Liver (tissue), 2 donors: ENCODE data around the gene TRIP13.

Experiments
- FOXA1 ChIP-seq: IDR thresholded peaks from 2 replicates; pipeline ENCODE4 v1.6.1; 2016; ENCODE audit warnings: antibody characterized with exemption
- YY1 ChIP-seq: IDR thresholded peaks from 2 replicates; pipeline ENCODE4 v1.6.1; 2016; ENCODE audit warnings: antibody characterized with exemption, mild to moderate bottlenecking
- TF ChIP-seq, protein P1 (sequence below): IDR thresholded peaks from 2 replicates; pipeline ENCODE4 v1.6.1; 2016; ENCODE audit warnings: antibody characterized with exemption
- TF ChIP-seq, protein P2 (sequence below): fragments of 150-350 bp; IDR thresholded peaks from 2 replicates; pipeline ENCODE4 v1.5.1; 2017; ENCODE audit warnings: improper control_type of control experiment, low read depth, low read length; ENCODE audit not compliant: missing input control
- donor health status: healthy.

DNA sequence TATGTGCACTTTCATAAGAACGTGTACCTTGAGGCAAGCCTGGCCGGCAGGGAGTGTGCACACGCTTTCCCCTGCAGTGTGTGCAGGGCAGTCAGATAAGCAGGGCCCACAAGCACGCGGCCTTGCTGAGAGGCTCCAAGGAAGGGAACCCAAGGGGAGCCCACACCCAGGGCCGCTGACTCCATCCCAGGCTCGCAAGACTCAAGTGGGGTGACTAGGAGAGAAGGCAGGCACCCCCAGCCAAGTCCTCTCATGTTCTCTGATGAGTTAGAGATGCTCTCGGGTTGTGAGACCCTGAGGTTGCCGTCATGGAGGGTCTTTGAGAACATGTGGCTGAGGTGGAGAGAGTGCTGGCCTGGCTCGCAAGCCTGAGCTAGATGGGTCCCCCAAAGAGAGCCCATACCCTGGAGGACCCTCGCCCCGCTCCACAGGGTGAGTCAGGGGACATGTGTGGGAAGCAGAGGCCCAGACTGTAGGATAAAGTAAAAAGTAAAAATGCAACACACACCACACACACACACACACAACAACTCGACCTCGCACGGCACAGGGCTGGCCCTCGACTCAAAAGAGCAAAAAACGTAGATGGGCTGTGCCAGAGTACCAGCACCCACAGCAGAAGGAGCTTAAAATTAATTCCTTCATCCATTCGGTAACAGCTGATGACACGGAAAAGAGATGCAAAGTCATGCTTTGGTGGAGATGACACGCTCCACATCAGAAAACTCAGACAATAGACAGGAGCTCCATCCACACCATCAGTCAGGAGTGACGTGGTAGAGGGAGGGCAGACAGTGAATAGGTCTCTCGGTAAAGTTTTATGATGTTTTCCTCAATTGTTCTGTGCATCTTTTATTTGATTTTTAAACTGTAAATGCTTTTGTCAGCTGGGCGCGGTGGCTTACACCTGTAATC lies 61.1 kb downstream of the TRIP13 start:
- TF ChIP-seq, protein P1, sequence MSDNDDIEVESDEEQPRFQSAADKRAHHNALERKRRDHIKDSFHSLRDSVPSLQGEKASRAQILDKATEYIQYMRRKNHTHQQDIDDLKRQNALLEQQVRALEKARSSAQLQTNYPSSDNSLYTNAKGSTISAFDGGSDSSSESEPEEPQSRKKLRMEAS = no peak
- TF ChIP-seq YY1 (no peak), FOXA1 (no peak)
- TF ChIP-seq, protein P2, sequence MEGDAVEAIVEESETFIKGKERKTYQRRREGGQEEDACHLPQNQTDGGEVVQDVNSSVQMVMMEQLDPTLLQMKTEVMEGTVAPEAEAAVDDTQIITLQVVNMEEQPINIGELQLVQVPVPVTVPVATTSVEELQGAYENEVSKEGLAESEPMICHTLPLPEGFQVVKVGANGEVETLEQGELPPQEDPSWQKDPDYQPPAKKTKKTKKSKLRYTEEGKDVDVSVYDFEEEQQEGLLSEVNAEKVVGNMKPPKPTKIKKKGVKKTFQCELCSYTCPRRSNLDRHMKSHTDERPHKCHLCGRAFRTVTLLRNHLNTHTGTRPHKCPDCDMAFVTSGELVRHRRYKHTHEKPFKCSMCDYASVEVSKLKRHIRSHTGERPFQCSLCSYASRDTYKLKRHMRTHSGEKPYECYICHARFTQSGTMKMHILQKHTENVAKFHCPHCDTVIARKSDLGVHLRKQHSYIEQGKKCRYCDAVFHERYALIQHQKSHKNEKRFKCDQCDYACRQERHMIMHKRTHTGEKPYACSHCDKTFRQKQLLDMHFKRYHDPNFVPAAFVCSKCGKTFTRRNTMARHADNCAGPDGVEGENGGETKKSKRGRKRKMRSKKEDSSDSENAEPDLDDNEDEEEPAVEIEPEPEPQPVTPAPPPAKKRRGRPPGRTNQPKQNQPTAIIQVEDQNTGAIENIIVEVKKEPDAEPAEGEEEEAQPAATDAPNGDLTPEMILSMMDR = no peak
